22Rv1 (cell line): ENCODE measurements around the gene CAPG.

Experiments
- CTCF ChIP-seq: fragments of 450-650 bp; IDR thresholded peaks from 2 replicates; pipeline ENCODE4 v1.5.1; 2017; ENCODE audit warnings: mild to moderate bottlenecking
- ZFX ChIP-seq: fragments of 450-650 bp; IDR thresholded peaks from 2 replicates; pipeline ENCODE4 v1.6.1; 2017; ENCODE audit warnings: antibody characterized with exemption, borderline replicate concordance

- TF ChIP-seq CTCF (no peak), ZFX (no peak)
Observed at GRCh38 chr2:85410584-85411404, 628 bp upstream of the CAPG start.
